ENCODE results near the gene ACAP2.
A peak's percentile ranks its signal among the peaks of the same experiment; 100 is the strongest.
"Not testable (repeated sequence)": the region's sequence is repeated elsewhere in the genome, so short reads cannot be mapped to it uniquely, and the experiment has no call there.

Gene ACAP2
- 165 reads per million, percentile 90 among the genes with 10 or more reads in this experiment for total RNA-seq

- peak; percentile 96 for DNase-seq
Measured at GRCh38 chr3:195442573-195443390, at the start of gene ACAP2. ACAP2 (minus strand) TSS chr3:195443020; CDS start chr3:195442847, 173 bp downstream.

GRCh38 chr3:195475614-195476013 is 32.8 kb upstream of the ACAP2 start:
- no peak for DNase-seq

DNA sequence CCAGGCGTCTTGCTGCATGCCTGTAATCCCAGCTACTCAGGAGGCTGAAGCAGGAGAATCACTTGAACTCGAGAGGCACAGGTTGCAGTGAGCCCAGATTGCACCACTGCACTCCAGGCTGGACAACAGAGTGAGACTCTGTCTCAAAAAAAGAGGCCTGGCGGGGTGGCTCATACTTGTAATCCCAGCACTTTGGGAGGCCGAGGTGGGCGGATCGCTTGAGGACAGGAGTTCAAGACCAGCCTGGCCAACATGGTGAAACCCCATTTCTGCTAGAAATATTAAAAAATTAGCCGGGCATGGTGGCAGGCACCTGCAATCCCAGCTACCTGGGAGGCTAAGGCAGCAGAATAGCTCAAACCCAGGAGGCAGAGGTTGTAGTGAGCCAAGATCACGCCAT is 32.3 kb upstream of the ACAP2 start:
- not testable (repeated sequence) for DNase-seq

DNA sequence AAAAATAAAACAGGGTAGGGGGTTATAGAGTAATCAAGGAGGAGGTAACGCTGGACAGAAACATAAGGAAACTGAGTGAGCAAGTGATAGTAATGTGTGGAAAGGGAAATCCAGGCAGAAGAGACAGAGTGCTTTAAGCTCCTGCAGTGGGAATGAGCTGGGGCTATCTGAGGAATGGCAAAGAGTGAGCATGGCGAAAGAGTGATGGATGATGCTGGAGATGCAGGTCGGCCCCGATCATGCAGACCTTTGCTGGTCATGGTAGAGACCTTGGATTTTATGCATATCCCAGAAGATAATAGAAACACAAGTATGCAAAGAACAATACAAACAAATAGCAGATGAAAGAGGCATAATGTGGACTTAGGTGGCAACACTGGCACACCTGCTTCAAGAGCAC is 26.0 kb upstream of the ACAP2 start:
- no peak for DNase-seq

DNA sequence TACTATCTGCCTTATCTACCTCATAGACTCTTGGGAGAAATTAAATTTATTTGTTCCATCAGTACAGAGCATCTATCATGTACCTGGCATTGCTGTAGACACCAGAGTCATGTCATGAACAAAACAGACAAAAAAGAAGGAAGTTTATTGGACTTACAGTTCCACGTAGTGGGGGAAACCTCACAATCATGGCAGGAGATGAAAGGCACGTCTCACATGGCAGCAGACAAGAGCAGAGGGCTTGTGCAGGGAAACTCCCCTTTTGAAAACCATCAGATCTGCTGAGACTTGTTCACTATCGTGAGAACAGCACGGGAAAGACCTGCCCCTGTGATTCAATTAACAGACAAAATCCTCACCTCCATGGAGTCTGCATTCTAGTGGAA is 25.6 kb upstream of the ACAP2 start:
- no peak for DNase-seq

DNA sequence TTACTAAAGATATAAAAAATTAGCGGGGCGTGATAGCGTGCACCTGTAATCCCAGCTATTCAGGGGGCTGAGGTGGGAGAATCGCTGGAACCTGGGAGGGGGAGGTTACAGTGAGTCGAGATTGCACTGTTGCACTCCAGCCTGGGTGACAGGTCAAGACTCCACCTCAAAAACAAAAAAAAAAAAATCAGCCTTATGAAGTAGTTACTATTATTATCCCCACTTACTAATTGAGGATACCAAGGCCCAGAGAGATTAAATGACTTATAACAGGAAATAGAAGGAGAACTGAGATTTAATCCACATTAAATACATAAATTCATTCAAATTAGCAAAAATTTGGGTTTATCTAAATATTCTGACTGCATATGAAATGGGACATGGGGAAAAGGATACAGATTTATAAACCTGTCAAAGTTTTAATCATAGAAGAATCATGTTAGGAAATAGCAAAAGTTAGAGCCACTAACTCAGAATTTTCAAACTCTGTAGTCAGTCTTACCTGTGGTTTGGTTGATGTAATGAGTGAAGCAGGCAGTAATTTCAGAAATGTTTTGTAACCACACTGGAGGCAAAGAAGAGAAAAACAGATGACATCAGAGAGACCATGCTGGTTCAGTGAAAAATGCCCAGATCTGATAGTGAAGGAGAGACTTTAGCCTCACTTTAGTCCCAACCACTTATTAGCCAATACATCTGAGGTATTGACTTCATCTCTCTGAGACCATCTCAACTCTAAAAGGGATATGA is 25.0 kb upstream of the ACAP2 start:
- DNase-seq = no peak

GRCh38 chr3:195466251-195466650 is 23.4 kb upstream of the ACAP2 start:
- DNase-seq = no peak

DNA sequence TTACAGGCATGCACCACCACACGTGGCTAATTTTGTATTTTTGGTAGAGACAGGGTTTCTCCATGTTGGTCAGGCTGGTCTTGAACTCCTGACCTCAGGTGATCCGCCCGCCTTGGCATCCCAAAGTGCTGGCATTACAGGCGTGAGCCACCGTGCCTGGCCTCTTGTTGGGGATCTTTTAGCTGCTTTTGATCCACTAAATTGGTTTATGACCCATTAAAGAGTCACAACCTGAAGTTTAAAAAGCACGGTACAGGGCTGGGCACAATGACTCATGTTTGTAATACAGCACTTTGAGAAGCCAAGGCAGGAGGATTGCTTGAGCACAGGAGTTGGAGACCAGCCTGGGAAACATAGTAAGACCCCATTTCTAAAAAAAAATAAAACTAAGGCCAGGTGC is 20.1 kb upstream of the ACAP2 start:
- DNase-seq = not testable (repeated sequence)

DNA sequence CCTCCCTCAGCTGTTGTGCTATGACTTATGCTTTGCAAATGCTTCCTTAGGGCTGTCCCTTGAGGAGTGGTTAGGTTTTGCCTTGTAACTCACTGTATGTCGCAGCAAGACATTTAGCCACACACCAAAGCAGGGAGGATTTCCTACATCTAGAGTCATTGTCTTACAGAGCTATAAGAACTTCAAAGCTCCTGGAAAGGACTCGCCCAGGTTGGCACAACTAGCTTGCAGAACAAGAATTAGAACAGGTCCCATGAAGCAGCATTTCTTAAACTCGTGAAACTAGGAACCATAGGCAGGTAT is 19.4 kb upstream of the ACAP2 start:
- DNase-seq = no peak

DNA sequence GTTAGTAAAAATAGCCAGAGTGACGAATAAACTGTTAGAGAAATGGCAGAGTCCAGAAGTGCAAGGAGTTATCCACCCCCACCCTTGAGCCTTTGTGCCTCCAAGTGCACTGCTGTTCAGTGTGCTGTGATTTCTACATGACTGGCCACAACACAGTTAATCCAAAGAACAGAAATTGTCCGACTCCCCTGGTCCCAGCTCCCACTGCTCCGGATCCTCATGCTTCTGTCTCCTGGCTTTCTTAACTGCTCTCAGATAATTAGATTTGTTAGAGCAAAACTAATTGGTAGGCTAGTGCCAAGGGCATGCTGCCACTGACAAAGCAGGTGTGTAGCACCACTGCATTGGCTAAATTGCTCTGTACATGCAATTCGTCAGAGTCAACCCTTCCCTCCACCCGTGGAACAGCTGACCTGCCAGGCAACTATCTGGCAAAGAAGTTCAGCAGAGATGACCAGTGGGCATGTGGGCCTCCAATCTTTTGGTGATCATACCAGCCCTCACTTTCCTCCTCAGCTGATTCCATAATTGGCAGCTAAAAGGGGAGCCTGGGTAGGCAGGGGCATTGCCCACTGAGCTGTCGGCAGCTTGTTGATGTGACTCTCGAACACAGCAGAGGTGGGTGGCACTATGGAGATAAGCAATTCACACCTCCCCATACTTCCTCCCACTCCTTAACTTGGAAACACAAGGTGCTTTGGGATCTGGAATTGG is 18.9 kb upstream of the ACAP2 start:
- DNase-seq = no peak

GRCh38 chr3:195460091-195460713 is 17.4 kb upstream of the ACAP2 start:
- DNase-seq = no peak

DNA sequence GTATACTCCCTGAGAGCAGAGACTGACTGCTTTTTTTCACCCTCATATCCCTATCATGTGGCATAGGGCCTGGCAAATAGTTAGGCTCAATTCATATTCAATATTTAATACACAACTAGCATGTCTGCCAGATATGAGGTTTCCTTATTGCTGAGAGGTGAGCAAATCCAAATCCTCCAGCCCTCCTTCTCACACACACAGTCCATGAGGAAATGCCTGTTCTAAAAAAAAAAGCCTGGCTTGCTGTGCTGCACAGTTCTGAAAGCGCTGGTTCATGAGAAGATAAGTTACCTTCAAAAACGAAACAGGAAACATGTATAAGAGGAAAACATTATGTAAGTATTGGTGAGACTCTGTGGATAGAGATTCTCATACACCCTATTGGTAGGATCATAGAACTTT is 15.5 kb upstream of the ACAP2 start:
- no peak for DNase-seq

GRCh38 chr3:195455789-195456188 is 13.0 kb upstream of the ACAP2 start:
- no peak for DNase-seq

- DNase-seq = no peak
Measured at GRCh38 chr3:195453236-195453635, 10.4 kb upstream of the ACAP2 start.

GRCh38 chr3:195451373-195452015 is 8.7 kb upstream of the ACAP2 start:
- DNase-seq = no peak

GRCh38 chr3:195450731-195451229 is 8.0 kb upstream of the ACAP2 start:
- no peak for DNase-seq

DNA sequence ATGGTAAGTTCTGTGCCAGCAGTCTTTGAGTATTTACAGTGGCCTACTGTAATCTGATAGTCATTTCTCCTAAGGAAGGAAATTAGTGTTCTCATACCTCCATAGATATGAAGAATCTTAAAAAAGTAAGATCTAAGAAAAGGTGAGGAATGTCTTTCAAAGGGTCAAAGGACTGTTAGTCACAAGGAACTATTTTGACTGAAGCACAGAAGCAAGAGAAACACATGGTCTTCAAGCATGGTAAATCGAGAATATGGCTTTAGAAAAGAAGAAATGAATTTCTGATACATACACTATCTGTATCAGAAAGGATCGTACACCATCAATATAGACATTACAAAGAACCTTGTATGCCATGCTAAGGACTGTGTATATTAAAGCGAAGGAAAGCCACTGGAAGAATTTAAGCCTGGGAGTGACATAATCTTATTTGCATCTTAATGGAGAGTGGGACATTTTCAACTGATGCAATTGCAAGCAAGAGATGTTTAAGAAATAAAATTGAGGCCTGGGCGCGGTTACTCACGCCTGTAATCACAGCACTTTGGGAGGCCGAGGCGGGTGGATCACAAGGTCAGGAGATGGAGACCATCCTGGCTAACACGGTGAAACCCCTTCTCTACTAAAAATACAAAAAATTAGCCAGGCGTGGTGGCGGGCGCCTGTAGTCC is 5.5 kb upstream of the ACAP2 start:
- no peak for DNase-seq

GRCh38 chr3:195447201-195447600 is 4.4 kb upstream of the ACAP2 start:
- DNase-seq = no peak

- no peak for DNase-seq
Measured at GRCh38 chr3:195446359-195446758, 3.5 kb upstream of the ACAP2 start.

- DNase-seq = no peak
Measured at GRCh38 chr3:195445885-195446284, 3.1 kb upstream of the ACAP2 start.

DNA sequence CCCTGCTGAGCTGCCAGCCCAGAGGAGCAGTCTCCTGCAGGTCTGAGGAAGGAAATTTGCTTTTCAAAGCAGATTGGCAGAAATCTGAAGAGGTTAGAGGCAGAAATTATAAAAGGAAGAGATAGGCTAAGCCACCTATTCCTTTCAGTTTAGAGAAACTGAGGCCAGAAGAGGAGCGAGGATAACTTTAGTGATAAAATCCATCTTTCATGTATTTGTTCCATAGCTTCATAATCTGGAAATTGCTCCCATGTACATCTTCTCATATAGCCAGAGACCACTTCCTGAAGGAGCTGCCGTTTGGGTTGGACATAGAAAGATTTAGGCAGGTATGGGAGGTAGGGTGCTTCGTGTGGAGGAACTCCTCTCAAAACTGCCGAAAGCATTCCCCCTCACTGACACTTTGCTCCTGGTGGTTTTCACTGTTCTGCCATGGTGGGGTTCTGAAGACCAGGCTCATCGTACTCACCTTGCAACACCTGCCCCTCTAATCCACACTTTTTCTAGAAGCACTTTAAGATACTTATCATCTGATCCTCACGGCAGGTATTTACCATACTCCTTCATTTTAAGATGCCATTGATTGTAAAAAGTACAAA is 670 bp upstream of the ACAP2 start:
- DNase-seq = no peak

Data from effector CD4-positive, alpha-beta T cell (primary cell).